ENCODE results near the gene GPC6. TPM values are rescaled to one million over a fixed set of nuclear protein-coding genes. Genes with fewer than 3 reads are reported as not detected.

The GPC6 gene
- total RNA-seq, 1 donor from 2014 or later = not detected

DNA sequence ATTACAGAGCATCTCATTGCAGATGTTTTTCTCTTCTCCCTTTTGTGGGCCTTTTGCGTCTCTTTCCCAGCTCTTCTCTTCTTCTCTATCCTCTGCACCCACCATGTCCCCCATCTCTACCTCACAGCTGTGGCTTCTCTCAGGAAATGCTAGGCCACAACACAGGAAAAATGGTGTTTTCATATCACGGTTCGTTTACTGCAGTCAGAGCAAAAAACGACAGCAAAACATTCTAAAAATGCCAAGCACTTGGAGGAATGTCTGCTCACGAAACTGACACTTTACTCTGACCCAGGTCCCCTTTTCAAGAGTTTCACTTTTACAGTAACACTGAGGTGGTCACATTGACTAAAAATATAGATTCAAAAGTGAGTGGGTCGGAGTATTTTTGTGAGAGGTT is 1100.7 kb downstream of the GPC6 start:
- DNase-seq = no peak
- H3K4me3 Mint-ChIP-seq = peak overlapping the region; percentile 79
- peak; percentile 61 for ATAC-seq (ENCODE audit: low read depth)
- H3K27ac Mint-ChIP-seq = peak overlapping the region; percentile 87
- ChIA-PET POLR2A (interaction anchor here (0.7 kb wide), 1 partner anchor 951 kb away, joined by 5 read pairs; no protein-coding TSS in a partner anchor), CTCF (no interaction called here)
- no peaks in the 10 kb centered on the region for H3K27me3 Mint-ChIP-seq
- peaks cover 59% of the 10 kb centered on the region for H3K4me1 Mint-ChIP-seq
- intact Hi-C loops (cut with micrococcal nuclease) = no loop called here
- H3K36me3 Mint-ChIP-seq (ENCODE audit: low read depth) = no peaks in the 10 kb centered on the region
- H3K9me3 Mint-ChIP-seq = no peaks in the 10 kb centered on the region
- TF ChIP-seq, protein P1, sequence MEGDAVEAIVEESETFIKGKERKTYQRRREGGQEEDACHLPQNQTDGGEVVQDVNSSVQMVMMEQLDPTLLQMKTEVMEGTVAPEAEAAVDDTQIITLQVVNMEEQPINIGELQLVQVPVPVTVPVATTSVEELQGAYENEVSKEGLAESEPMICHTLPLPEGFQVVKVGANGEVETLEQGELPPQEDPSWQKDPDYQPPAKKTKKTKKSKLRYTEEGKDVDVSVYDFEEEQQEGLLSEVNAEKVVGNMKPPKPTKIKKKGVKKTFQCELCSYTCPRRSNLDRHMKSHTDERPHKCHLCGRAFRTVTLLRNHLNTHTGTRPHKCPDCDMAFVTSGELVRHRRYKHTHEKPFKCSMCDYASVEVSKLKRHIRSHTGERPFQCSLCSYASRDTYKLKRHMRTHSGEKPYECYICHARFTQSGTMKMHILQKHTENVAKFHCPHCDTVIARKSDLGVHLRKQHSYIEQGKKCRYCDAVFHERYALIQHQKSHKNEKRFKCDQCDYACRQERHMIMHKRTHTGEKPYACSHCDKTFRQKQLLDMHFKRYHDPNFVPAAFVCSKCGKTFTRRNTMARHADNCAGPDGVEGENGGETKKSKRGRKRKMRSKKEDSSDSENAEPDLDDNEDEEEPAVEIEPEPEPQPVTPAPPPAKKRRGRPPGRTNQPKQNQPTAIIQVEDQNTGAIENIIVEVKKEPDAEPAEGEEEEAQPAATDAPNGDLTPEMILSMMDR (IDR thresholded peaks at IDR 0.05) = no peak

DNA sequence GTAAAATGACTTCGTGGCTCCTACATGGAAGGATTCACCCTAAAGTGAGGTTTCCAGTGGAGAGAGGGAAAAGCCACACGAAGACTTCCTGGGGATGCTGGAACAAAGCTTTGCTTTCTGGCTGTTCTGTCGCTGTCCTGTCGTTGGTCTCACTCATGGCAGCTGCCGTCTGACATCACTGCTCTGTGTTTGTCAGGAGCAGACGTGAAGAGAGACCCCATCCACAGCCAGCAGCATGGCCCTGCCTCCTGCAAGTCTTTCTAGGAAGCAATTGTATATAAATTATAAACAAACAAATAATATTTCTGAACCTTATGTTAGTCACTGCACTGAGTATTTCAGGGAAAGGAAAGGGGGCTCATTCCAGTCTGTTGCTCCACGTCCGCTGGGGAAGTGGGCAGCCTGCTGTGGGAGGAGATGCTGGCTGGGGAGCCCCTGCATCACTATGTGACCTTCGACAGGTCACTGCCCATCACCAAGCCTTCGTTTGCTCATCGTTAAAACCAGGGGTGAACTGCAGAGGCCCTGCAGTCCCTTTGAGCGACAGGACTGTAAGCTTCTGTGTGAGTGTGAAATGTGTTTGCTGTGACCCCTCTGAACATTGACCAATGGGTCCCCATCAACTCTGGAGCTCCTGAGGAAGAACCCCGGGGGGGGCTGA is 1101.9 kb downstream of the GPC6 start:
- ATAC-seq (ENCODE audit: low read depth) (no peak), DNase-seq (no peak)
- no peaks in the 10 kb centered on the region for H3K27me3 Mint-ChIP-seq
- H3K27ac Mint-ChIP-seq = no peak overlapping the region
- no peaks in the 10 kb centered on the region for H3K36me3 Mint-ChIP-seq (ENCODE audit: low read depth)
- TF ChIP-seq, protein P1 (IDR thresholded peaks at IDR 0.05) = no peak
- POLR2A ChIA-PET = no interaction called here
- CTCF ChIA-PET = interaction anchor here (0.6 kb wide), 1 partner anchor 11 kb away, joined by 3 read pairs; no protein-coding TSS in a partner anchor
- intact Hi-C loops (cut with micrococcal nuclease) = no loop called here
- H3K4me1 Mint-ChIP-seq = peaks cover 51% of the 10 kb centered on the region
- H3K4me3 Mint-ChIP-seq = no peak overlapping the region
- H3K9me3 Mint-ChIP-seq = no peaks in the 10 kb centered on the region

DNA sequence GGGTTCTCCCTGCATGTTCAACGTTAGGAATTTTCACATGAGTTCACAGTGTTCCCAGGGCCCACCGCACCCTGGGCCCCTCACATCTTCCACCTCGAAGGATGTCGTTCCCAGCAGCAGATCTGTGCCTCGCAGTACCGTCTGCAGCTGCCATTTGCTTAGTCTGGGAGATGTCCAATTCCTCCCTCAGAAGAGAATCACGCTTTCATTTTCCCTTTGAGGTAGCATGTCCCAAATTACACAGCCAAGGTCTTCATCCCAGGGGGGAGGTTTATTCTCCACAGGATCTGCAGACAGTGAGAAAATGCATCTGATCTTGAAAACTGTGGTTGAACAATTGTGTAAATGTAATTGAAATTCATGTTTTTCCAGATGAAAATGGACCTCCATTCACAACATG is 1102.7 kb downstream of the GPC6 start:
- Mint-ChIP-seq H3K4me3 (no peak overlapping the region), H3K27ac (no peak overlapping the region), H3K27me3 (no peaks in the 10 kb centered on the region), H3K9me3 (no peaks in the 10 kb centered on the region), H3K36me3 (ENCODE audit: low read depth) (no peaks in the 10 kb centered on the region), H3K4me1 (peaks cover 45% of the 10 kb centered on the region)
- POLR2A ChIA-PET = no interaction called here
- DNase-seq = no peak
- intact Hi-C loops (cut with micrococcal nuclease) = no loop called here
- CTCF ChIA-PET = no interaction called here
- TF ChIP-seq, protein P1 (IDR thresholded peaks at IDR 0.05) = no peak
- no peak for ATAC-seq (ENCODE audit: low read depth)

DNA sequence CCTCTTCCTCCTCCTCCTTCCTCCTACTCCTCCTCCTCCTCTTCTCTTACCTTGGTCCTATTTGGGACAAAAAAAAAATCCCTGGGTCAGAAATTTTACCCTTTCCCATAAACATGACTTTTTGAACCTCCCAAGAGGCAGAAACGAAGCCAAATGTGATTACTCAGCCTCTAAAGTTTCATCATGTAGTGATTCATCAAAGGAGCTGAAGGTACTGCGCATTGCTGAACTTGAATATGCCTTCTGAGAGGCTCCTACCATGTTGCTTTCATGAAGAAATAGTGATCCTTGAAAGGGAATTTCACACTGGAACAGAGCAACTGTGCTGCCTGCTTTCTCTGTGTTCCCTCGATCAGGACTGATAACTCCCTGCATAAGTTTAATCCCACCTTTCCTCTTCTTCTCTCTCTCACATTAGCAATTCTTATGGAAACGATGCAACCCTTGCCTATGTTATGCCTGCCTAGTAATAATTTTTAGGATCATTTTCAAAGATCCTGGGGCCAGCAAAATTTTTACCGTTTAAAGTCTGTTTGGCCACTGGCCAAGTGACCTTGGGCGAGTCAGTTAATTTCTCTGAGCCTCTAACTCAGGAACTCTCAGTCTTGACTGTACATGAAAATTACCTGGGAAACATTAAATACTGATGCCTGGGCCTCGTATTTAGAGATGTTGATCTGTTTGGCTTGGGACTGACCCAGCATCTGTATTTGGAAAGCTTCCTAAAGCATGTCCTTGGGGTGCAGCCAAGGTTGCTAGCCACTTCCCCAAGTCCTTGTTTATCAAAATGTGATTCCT is 1103.3 kb downstream of the GPC6 start:
- ChIA-PET CTCF (no interaction called here), POLR2A (no interaction called here)
- Mint-ChIP-seq H3K4me1 (peaks cover 38% of the 10 kb centered on the region), H3K4me3 (no peak overlapping the region), H3K27ac (no peak overlapping the region), H3K9me3 (no peaks in the 10 kb centered on the region), H3K27me3 (no peaks in the 10 kb centered on the region), H3K36me3 (ENCODE audit: low read depth) (no peaks in the 10 kb centered on the region)
- TF ChIP-seq, protein P1 (IDR thresholded peaks at IDR 0.05) = no peak
- intact Hi-C loops (cut with micrococcal nuclease) = no loop called here
- ATAC-seq (ENCODE audit: low read depth) = no peak
- DNase-seq = no peak

DNA sequence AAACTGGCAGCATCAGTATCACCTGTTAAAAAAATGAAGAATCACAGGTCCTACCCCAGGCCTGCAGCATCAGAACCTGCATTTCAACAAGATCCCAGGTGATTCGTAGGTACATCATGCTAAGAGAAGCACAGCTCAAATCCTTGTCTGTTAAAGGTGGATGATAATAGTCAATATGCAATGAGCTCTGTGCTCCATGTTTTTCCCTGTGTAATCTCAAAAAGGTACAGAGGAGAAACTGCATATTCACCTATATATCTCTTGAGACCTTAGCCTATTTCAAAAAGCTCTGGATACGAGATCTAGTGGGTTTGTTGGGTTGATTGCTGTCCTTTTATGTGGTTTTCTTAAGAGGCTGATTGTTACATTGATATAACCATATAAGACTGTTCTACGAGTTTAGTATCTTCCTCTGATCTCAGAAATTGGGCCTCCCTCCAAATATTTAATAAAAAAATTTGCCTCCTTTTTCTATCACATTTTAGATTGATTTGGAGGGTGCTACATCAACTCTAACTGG is 1104.0 kb downstream of the GPC6 start:
- no peak overlapping the region for H3K27ac Mint-ChIP-seq
- H3K4me1 Mint-ChIP-seq = peaks cover 34% of the 10 kb centered on the region
- intact Hi-C loops (cut with micrococcal nuclease) = no loop called here
- no peaks in the 10 kb centered on the region for H3K27me3 Mint-ChIP-seq
- DNase-seq (no peak), ATAC-seq (ENCODE audit: low read depth) (no peak)
- no peak overlapping the region for H3K4me3 Mint-ChIP-seq
- no peaks in the 10 kb centered on the region for H3K36me3 Mint-ChIP-seq (ENCODE audit: low read depth)
- H3K9me3 Mint-ChIP-seq = no peaks in the 10 kb centered on the region
- TF ChIP-seq, protein P1 (IDR thresholded peaks at IDR 0.05) = no peak
- ChIA-PET POLR2A (no interaction called here), CTCF (no interaction called here)
